Measurements from ENCODE around the gene ESPL1. TPM values are rescaled to one million over a fixed set of nuclear protein-coding genes. Genes with fewer than 3 reads are reported as not detected.

ESPL1 gene
- total RNA-seq, 2 experiments from 2014 or later, result 78.2 to 121 TPM

GRCh38 chr12:53236443-53237111, 31.5 kb upstream of the ESPL1 start:
- no peak overlapping the region for H2AFZ ChIP-seq (ENCODE audit: low read length)
- no peaks in the 10 kb centered on the region for H3K36me3 ChIP-seq (ENCODE audit: insufficient read depth, low read length)
- H3K79me2 ChIP-seq (ENCODE audit: insufficient read depth, low read depth, low read length), result no peaks in the 10 kb centered on the region
- DNase-seq (ENCODE audit: low spot score), result no peak
- H3K4me1 ChIP-seq (ENCODE audit: insufficient read depth, low read length, poor library complexity, severe bottlenecking), result peaks cover 11% of the 10 kb centered on the region
- BruUV-seq (replicated peaks), result no TSS peak
- H4K20me1 ChIP-seq (ENCODE audit: insufficient read depth, low read length), result no peaks in the 10 kb centered on the region
- TF ChIP-seq EZH2phosphoT487 (IDR thresholded peaks at IDR 0.05; ENCODE audit: borderline replicate concordance, low read depth, low read length), result no peak
- TF ChIP-seq CTCF (conservative IDR thresholded peaks at IDR 0.05; ENCODE audit: low read length), result no peak
- CTCF ChIA-PET (ENCODE audit: unreplicated experiment), result interaction anchor here (2.3 kb wide), 1 partner anchor 31 kb away, joined by 8 read pairs; the partner anchor contains the start of gene ESPL1
- no peak overlapping the region for H3K4me3 ChIP-seq (ENCODE audit: low read depth, low read length, poor library complexity, severe bottlenecking)
- POLR2A ChIA-PET, result interaction anchor here (1.3 to 1.9 kb wide), 2 partner anchors 20 to 31 kb away, joined by 3 to 6 read pairs; partner anchors contain the start of gene ESPL1
- H3K27ac ChIP-seq (ENCODE audit: low read depth, low read length, poor library complexity, severe bottlenecking), result no peak overlapping the region
- intact Hi-C loops (cut with micrococcal nuclease; ENCODE audit: unreplicated experiment), result no loop called here
- no peaks in the 10 kb centered on the region for H3K9me3 ChIP-seq (ENCODE audit: low read length)
- H3K9me2 ChIP-seq (ENCODE audit: insufficient read depth, low read length), result no peaks in the 10 kb centered on the region
- H3K4me2 ChIP-seq (ENCODE audit: low read length), result no peak overlapping the region

GRCh38 chr12:53239643-53240258, 28.3 kb upstream of the ESPL1 start:
- POLR2A ChIA-PET, result no interaction called here
- Histone ChIP-seq H2AFZ (ENCODE audit: low read length) (no peak overlapping the region), H3K4me1 (ENCODE audit: insufficient read depth, low read length, poor library complexity, severe bottlenecking) (peaks cover 11% of the 10 kb centered on the region), H3K79me2 (ENCODE audit: insufficient read depth, low read depth, low read length) (no peaks in the 10 kb centered on the region), H3K36me3 (ENCODE audit: insufficient read depth, low read length) (no peaks in the 10 kb centered on the region), H3K4me2 (ENCODE audit: low read length) (no peak overlapping the region), H3K9me3 (ENCODE audit: low read length) (no peaks in the 10 kb centered on the region), H3K9me2 (ENCODE audit: insufficient read depth, low read length) (no peaks in the 10 kb centered on the region), H3K27ac (ENCODE audit: low read depth, low read length, poor library complexity, severe bottlenecking) (no peak overlapping the region), H3K4me3 (ENCODE audit: low read depth, low read length, poor library complexity, severe bottlenecking) (no peak overlapping the region), H4K20me1 (ENCODE audit: insufficient read depth, low read length) (no peaks in the 10 kb centered on the region)
- CTCF ChIA-PET (ENCODE audit: unreplicated experiment), result no interaction called here
- intact Hi-C loops (cut with micrococcal nuclease; ENCODE audit: unreplicated experiment), result no loop called here
- no peak for TF ChIP-seq CTCF (conservative IDR thresholded peaks at IDR 0.05; ENCODE audit: low read length)
- TF ChIP-seq EZH2phosphoT487 (IDR thresholded peaks at IDR 0.05; ENCODE audit: borderline replicate concordance, low read depth, low read length), result no peak
- DNase-seq (ENCODE audit: low spot score), result no peak
- BruUV-seq (replicated peaks), result no TSS peak

Measured in OCI-LY7 (cell line).